Gastroesophageal sphincter (tissue), 4 donors: Measurements from ENCODE around the gene FAM83E. TPM values are rescaled to one million over a fixed set of nuclear protein-coding genes. Genes with fewer than 3 reads are reported as not detected.

ENCODE experiments used
- ATAC-seq: fragments of 150-250 bp; one replicate; pipeline ENCODE4 v1.9.1; 2016; ENCODE audit warnings: mild to moderate bottlenecking, moderate library complexity
- H3K27ac ChIP-seq, 4 donors: fragments of 200-600 bp; sonication (generic) in 3 of 4; 1 replicate in 3 of 4; 2 replicates in 1 of 4; pipeline ENCODE4 v1.5.1; 2016 to 2019
- H3K27me3 ChIP-seq: fragments of 200-600 bp; sonication (generic); one replicate; pipeline ENCODE4 v1.5.1; 2019
- H3K36me3 ChIP-seq, 2 donors: fragments of 200-600 bp; sonication (generic); one replicate each; pipeline ENCODE4 v1.5.1; 2019; ENCODE audit warnings: control low read depth in 1 of 2
- H3K4me1 ChIP-seq, 3 donors: fragments of 200-600 bp; sonication (generic); 1 replicate in 2 of 3; 2 replicates in 1 of 3; pipeline ENCODE4 v1.5.1; 2016 to 2019; ENCODE audit warnings: control low read depth in 2 of 3
- H3K4me3 ChIP-seq, 2 donors: fragments of 200-600 bp; sonication (generic); one replicate each; pipeline ENCODE4 v1.5.1; 2019; ENCODE audit warnings: mild to moderate bottlenecking in 1 of 2, moderate library complexity in 1 of 2
- H3K9me3 ChIP-seq, 3 donors: fragments of 200-600 bp; sonication (generic); one replicate each; pipeline ENCODE4 v1.5.1; 2017 to 2019; ENCODE audit warnings: control low read depth in 2 of 3
- EP300 ChIP-seq: sonication (generic); formaldehyde crosslinking; IDR thresholded peaks from one replicate; pipeline ENCODE4 v1.6.1; 2017; ENCODE audit warnings: antibody characterized with exemption, mild to moderate bottlenecking
- POLR2A ChIP-seq, 2 donors: fragments of 450-650 bp; IDR thresholded peaks; one replicate each; pipeline ENCODE4 v1.6.1; 2017; ENCODE audit warnings: antibody characterized with exemption in 2 of 2, mild to moderate bottlenecking in 2 of 2, moderate library complexity in 1 of 2
- POLR2AphosphoS5 ChIP-seq: sonication (generic); formaldehyde crosslinking; IDR thresholded peaks from one replicate; pipeline ENCODE4 v1.6.1; 2017; ENCODE audit warnings: antibody characterized with exemption
- WGBS, 2 donors: methylation state at CpG; one replicate each; pipeline ENCODE4 v1.1.5; 2018; ENCODE audit warnings: low coverage in 1 of 2; 5-methylcytosine and 5-hydroxymethylcytosine counted together
- total RNA-seq, 4 donors: library from RNA; depleted of rRNA; stranded (reverse); fragments of >200 nt; gene quantifications; one replicate each; pipeline ENCODE4 v1.1.0, GENCODE V29; 2016
- TF ChIP-seq, protein P1 (sequence below), 4 experiments: fragments of 200-600 bp in 2 of 4; fragments of 450-650 bp in 2 of 4; sonication (generic) in 1 of 4; IDR thresholded peaks; one replicate each; pipeline ENCODE4 v1.5.1; 2017 to 2019; ENCODE audit warnings: antibody characterized with exemption in 4 of 4, mild to moderate bottlenecking in 2 of 4, moderate library complexity in 2 of 4

Gene FAM83E
- total RNA-seq, 4 donors from 2014 or later = 1.5 TPM; not detected in 3

DNA sequence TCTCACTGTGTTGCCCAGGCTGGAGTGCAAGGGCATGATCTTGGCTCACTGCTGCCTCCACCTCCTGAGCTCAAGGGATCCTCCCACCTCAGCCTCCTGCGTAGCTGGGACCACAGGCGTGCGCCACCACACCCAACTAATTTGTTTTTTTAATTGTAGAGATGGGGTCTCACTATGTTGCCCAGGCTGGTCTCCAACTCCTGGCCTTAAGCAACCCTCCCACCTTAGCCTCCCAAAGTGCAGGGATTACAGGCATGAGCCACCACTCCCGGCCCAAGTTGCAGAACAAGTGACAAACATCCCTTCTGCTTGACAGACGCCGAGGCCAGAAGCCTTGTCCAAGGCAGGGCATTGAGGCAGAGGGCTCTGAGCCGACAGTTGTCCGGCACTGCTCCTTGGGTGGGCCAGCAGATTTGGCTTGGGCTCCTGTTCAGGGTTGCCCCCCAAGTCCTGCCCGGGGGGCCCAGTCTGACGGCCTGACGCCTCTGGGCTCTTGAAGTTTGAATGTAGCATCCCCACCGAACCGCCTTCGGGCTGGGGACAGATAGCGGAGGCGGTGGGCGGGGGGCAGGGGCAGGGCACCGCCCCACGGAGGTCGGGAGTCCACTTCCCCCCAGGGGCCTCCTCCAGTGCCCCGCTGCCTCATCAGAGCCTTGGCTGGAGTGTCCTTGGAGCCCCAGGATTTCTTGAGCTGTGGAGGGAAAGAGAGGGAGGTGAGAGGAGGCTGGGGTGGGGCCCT, 14.0 kb downstream of the FAM83E start:
- Histone ChIP-seq H3K27me3 (peaks cover 25% of the 10 kb centered on the region), H3K4me3 (no peak overlapping the region), H3K4me1 (no peaks in the 10 kb centered on the region), H3K36me3 (no peaks in the 10 kb centered on the region), H3K9me3 (no peaks in the 10 kb centered on the region), H3K27ac (no peak overlapping the region)
- TF ChIP-seq, protein P1, sequence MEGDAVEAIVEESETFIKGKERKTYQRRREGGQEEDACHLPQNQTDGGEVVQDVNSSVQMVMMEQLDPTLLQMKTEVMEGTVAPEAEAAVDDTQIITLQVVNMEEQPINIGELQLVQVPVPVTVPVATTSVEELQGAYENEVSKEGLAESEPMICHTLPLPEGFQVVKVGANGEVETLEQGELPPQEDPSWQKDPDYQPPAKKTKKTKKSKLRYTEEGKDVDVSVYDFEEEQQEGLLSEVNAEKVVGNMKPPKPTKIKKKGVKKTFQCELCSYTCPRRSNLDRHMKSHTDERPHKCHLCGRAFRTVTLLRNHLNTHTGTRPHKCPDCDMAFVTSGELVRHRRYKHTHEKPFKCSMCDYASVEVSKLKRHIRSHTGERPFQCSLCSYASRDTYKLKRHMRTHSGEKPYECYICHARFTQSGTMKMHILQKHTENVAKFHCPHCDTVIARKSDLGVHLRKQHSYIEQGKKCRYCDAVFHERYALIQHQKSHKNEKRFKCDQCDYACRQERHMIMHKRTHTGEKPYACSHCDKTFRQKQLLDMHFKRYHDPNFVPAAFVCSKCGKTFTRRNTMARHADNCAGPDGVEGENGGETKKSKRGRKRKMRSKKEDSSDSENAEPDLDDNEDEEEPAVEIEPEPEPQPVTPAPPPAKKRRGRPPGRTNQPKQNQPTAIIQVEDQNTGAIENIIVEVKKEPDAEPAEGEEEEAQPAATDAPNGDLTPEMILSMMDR (IDR thresholded peaks at IDR 0.05) = no peak
- TF ChIP-seq POLR2AphosphoS5 (no peak), POLR2A (IDR thresholded peaks at IDR 0.05) (no peak), EP300 (no peak)
- ATAC-seq = no peak
- 100% methylated on average over 3 of the region's 21 CpGs; no CpG with 5 or more reads in 1 of the 2 donors for WGBS, 2 donors

DNA sequence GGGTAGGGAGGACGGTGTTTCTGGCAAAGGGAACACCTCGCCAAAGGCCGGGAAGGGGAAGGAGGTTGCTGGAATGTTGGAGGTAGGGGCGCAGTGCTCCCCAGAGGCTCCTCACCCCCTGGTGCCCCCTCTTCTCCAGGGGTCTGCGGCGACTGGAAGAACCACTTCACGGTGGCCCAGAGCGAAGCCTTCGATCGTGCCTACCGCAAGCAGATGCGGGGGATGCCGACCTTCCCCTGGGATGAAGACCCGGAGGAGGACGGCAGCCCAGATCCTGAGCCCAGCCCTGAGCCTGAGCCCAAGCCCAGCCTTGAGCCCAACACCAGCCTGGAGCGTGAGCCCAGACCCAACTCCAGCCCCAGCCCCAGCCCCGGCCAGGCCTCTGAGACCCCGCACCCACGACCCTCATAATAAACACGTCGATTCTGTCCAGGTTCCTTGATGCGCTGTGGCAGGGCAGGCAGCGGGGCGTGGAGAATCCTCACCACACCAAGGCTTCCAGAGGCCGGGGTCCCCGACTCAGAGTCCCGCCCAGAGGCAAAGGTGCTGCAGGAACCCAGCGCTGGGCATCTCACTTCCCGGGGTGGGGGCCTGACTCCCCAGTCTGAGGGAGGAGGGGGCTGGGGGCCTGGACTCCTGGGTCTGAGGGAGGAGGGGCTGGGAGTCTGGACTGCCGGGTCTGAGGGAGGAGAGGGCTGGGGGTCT, 15.7 kb downstream of the FAM83E start:
- WGBS, 2 donors = 61 to 100% methylated on average over 1 to 16 of the region's 30 CpGs
- TF ChIP-seq, protein P1 (IDR thresholded peaks at IDR 0.05) = no peak
- no peak for TF ChIP-seq POLR2AphosphoS5
- no peak for TF ChIP-seq EP300
- TF ChIP-seq POLR2A (IDR thresholded peaks at IDR 0.05) = no peak
- Histone ChIP-seq H3K4me3 (no peak overlapping the region), H3K27ac (no peak overlapping the region), H3K9me3 (no peaks in the 10 kb centered on the region), H3K27me3 (peaks cover 25% of the 10 kb centered on the region), H3K4me1 (no peaks in the 10 kb centered on the region), H3K36me3 (no peaks in the 10 kb centered on the region)
- ATAC-seq = no peak

DNA sequence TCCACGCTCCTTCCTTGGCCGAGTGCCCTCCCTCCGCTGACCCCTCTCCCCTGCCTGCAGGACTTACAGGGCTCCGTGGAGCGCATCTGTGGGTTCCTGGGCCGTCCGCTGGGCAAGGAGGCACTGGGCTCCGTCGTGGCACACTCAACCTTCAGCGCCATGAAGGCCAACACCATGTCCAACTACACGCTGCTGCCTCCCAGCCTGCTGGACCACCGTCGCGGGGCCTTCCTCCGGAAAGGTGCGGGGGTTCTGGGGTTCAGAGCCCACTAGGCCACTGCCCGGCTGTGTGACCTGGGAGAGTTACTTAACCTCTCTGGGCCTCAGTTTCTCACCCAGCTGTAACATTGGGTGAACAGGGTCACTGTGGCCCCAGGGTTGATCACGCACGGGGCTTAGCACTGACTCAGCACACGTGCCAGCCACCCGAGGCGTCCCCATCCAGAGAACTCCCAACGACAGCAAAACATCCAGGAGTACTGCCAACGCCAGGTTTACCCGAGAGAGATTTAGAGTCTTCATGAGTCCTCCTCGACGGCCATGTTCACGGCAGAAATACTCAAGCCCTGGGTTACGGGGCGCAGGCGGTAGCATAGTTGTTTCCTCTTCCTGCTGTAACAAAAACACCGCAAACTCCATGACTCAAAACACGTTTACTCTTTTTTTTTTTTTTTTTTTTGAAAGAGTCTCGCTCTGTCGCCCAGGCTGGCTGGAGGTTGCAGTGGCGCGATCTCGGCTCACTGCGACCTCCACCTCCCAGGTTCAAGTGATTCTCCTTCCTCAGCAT, 18.0 kb downstream of the FAM83E start:
- ATAC-seq = no peak
- Histone ChIP-seq H3K27me3 (peaks cover 25% of the 10 kb centered on the region), H3K4me1 (no peaks in the 10 kb centered on the region), H3K27ac (no peak overlapping the region), H3K36me3 (no peaks in the 10 kb centered on the region), H3K9me3 (no peaks in the 10 kb centered on the region), H3K4me3 (no peak overlapping the region)
- 63 to 87% methylated on average over 3 to 17 of the region's 39 CpGs for WGBS, 2 donors
- TF ChIP-seq POLR2A (IDR thresholded peaks at IDR 0.05) (no peak), POLR2AphosphoS5 (no peak)

DNA sequence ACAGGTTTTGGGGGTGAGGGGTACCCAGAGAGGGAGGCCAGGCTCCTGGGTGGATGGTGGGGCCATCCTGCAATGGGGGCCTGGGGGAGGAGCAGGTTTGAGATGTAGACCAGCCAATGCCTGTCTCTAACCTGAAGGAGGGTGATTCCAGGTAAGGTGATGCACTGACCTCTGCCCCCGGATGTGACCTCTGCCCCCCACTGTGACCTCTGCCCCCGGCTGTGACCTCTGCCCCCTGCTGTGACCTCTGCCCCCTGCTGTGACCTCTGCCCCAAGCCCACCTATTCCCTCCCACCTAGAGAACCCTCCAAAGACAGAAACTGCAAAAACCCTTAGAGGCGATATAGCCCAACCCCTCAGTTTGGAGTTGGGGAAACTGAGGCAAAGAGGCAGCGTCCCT, 18.6 kb downstream of the FAM83E start:
- Histone ChIP-seq H3K36me3 (no peaks in the 10 kb centered on the region), H3K27ac (no peak overlapping the region), H3K4me3 (no peak overlapping the region), H3K27me3 (peaks cover 25% of the 10 kb centered on the region), H3K9me3 (no peaks in the 10 kb centered on the region), H3K4me1 (no peaks in the 10 kb centered on the region)
- ATAC-seq = no peak
- no CpG with 5 or more reads among the region's 4 CpGs for WGBS, 2 donors
- TF ChIP-seq, protein P1 (IDR thresholded peaks at IDR 0.05) = no peak
- TF ChIP-seq POLR2A (IDR thresholded peaks at IDR 0.05) (no peak), POLR2AphosphoS5 (no peak), EP300 (no peak)

DNA sequence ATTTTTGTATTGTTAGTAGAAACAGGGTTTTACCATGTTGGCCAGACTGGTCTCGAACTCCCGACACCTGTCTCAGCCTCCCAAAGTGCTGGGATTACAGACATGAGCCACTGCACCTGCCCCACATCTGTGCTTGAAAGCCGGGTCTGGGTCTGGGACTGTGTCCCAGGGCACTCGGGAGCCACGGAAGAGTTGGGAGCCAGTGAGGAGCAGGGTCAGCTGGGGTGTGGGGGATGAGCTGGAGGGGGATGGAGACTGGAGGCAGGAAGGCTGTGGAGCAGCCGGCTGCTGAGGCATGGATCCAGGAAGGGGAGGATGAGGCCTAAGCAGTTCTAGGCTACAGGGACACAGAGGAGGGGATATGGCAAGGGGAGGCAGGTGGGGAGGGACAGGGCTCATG, 19.0 kb downstream of the FAM83E start:
- WGBS, 2 donors = 34 to 50% methylated on average over 1 to 2 of the region's 6 CpGs
- Histone ChIP-seq H3K4me3 (no peak overlapping the region), H3K27ac (no peak overlapping the region), H3K36me3 (no peaks in the 10 kb centered on the region), H3K4me1 (no peaks in the 10 kb centered on the region), H3K9me3 (no peaks in the 10 kb centered on the region), H3K27me3 (peaks cover 25% of the 10 kb centered on the region)
- no peak for ATAC-seq
- TF ChIP-seq, protein P1 (IDR thresholded peaks at IDR 0.05) = no peak
- no peak for TF ChIP-seq POLR2AphosphoS5
- no peak for TF ChIP-seq EP300
- TF ChIP-seq POLR2A (IDR thresholded peaks at IDR 0.05) = no peak
